Endothelial cell of umbilical vein (primary cell): ENCODE results near the gene NKX6-2. TPM values are rescaled to one million over a fixed set of nuclear protein-coding genes. Genes with fewer than 3 reads are reported as not detected.

ENCODE experiments used
- BruUV-seq: library from RNA; stranded (reverse); fragments of 400-500 nt; replicated peaks from 2 replicates; lab custom pipeline; 2021; lab: Mats Ljungman, UMichigan
- CTCF ChIA-PET: fragments of 300-600, 350-600 bp; sonication (Branson Sonifier 250); formaldehyde crosslinking; loops from one replicate; lab custom pipeline; 2021; ENCODE audit warnings: antibody characterized with exemption, inconsistent platforms; lab: Charles Lee
- POLR2A ChIA-PET: fragments of 300-600, 350-600 bp; sonication (Branson Sonifier 250); formaldehyde crosslinking; loops from one replicate; lab custom pipeline; 2021; ENCODE audit warnings: antibody characterized with exemption, inconsistent platforms; lab: Charles Lee
- DNase-seq: peaks from one replicate; pipeline ENCODE4 v3.0.0-alpha.2; 2011; ENCODE audit warnings: low read depth, low spot score
- FAIRE-seq: peaks from 2 replicates; lab custom pipeline; 2011; peaks lifted over from hg19 to GRCh38; lab: Jason Lieb, UNC
- H2AFZ ChIP-seq: 2 replicates; pipeline ENCODE4 v1.6.0; 2012; ENCODE audit warnings: low read depth, low read length, control low read depth, inconsistent platforms
- H3K27ac ChIP-seq: 2 replicates; pipeline ENCODE4 v1.5.1; 2011; ENCODE audit warnings: low read depth, mild to moderate bottlenecking, control low read depth, low read length, moderate library complexity; ENCODE audit not compliant: insufficient read depth
- H3K27me3 ChIP-seq, 2 experiments: 2 replicates each; pipeline versions ENCODE4 v1.6.0 to v1.6.1; 2011; ENCODE audit warnings: low read length in 2 of 2, mixed read lengths in 1 of 2; ENCODE audit not compliant: control insufficient read depth in 2 of 2, insufficient read depth in 2 of 2
- H3K36me3 ChIP-seq, 2 experiments: 2 replicates in 1 of 2; 3 replicates in 1 of 2; pipeline ENCODE4 v1.5.1; 2011; ENCODE audit warnings: low read length in 2 of 2, mild to moderate bottlenecking in 1 of 2, moderate library complexity in 1 of 2; ENCODE audit not compliant: control insufficient read depth in 2 of 2, insufficient read depth in 2 of 2; ENCODE audit errors: extremely low read depth in 1 of 2
- H3K4me1 ChIP-seq: 3 replicates; pipeline ENCODE4 v1.5.1; 2011; ENCODE audit warnings: mild to moderate bottlenecking, low read length; ENCODE audit not compliant: control insufficient read depth, insufficient read depth; ENCODE audit errors: extremely low read depth
- H3K4me2 ChIP-seq: 2 replicates; pipeline ENCODE4 v1.6.1; 2011; ENCODE audit warnings: low read length, control low read depth, mixed read lengths; ENCODE audit not compliant: insufficient read depth
- H3K4me3 ChIP-seq, 3 experiments: fragments of 200-600 bp in 1 of 3; sonication (generic), shearing (Covaris generic) in 1 of 3; replicated peaks in 1 of 3; 2 replicates each; pipeline ENCODE4 v1.5.1; 2011 to 2016; ENCODE audit warnings: control low read depth in 3 of 3, low read length in 3 of 3, mild to moderate bottlenecking in 2 of 3, inconsistent platforms in 1 of 3, low read depth in 1 of 3, moderate library complexity in 1 of 3; ENCODE audit not compliant: insufficient read depth in 1 of 3
- H3K79me2 ChIP-seq: 2 replicates; pipeline ENCODE4 v1.6.0; 2012; ENCODE audit warnings: low read length, inconsistent platforms; ENCODE audit not compliant: control insufficient read depth, insufficient read depth
- H3K9ac ChIP-seq: replicated peaks from 2 replicates; pipeline ENCODE3; 2011; ENCODE audit warnings: low read length, control low read depth; ENCODE audit not compliant: insufficient read depth; ENCODE audit errors: extremely low read depth
- H3K9me1 ChIP-seq: replicated peaks from 3 replicates; pipeline ENCODE4 v1.6.0; 2011; ENCODE audit warnings: mild to moderate bottlenecking, low read length; ENCODE audit not compliant: control insufficient read depth, insufficient read depth; ENCODE audit errors: extremely low read depth
- H3K9me3 ChIP-seq: replicated peaks from 2 replicates; pipeline ENCODE4 v1.5.1; 2012; ENCODE audit warnings: low read length, inconsistent platforms; ENCODE audit not compliant: control insufficient read depth, insufficient read depth
- H4K20me1 ChIP-seq: replicated peaks from 2 replicates; pipeline ENCODE3; 2011; ENCODE audit warnings: mild to moderate bottlenecking, low read length; ENCODE audit not compliant: control insufficient read depth, insufficient read depth; ENCODE audit errors: extremely low read depth
- EZH2 ChIP-seq: IDR thresholded peaks from 2 replicates; pipeline ENCODE4 v1.6.1; 2012; ENCODE audit warnings: borderline replicate concordance, low read depth, mild to moderate bottlenecking, moderate library complexity, low read length, inconsistent platforms; ENCODE audit not compliant: severe bottlenecking
- FOS ChIP-seq: IDR thresholded peaks from 2 replicates; pipeline ENCODE4 v1.6.1; 2011; ENCODE audit warnings: mild to moderate bottlenecking, low read length, moderate library complexity, borderline replicate concordance; ENCODE audit not compliant: insufficient read depth
- GATA2 ChIP-seq: IDR thresholded peaks from 2 replicates; pipeline ENCODE4 v1.7.0; 2011; ENCODE audit warnings: low read depth, mild to moderate bottlenecking, moderate library complexity, mixed read lengths, low read length; ENCODE audit not compliant: insufficient read length, insufficient read depth
- JUN ChIP-seq: IDR thresholded peaks from 2 replicates; pipeline ENCODE4 v1.6.1; 2011; ENCODE audit warnings: borderline replicate concordance, low read depth; ENCODE audit not compliant: insufficient read length, insufficient read depth
- MAX ChIP-seq: IDR thresholded peaks from 2 replicates; pipeline ENCODE4 v1.6.1; 2011; ENCODE audit not compliant: insufficient read depth, insufficient read length
- MYC ChIP-seq: IDR thresholded peaks from one replicate; pipeline ENCODE4 v1.6.1; 2011; ENCODE audit warnings: mild to moderate bottlenecking, low read depth, low read length
- POLR2A ChIP-seq: IDR thresholded peaks from 2 replicates; pipeline ENCODE4 v1.6.1; 2012; ENCODE audit warnings: low read depth, mild to moderate bottlenecking, control low read depth, low read length
- POLR2AphosphoS5 ChIP-seq: IDR thresholded peaks from 2 replicates; pipeline ENCODE4 v1.6.1; 2012; ENCODE audit warnings: low read depth, mild to moderate bottlenecking, control low read depth, low read length, moderate library complexity; ENCODE audit not compliant: insufficient read depth
- dilution Hi-C: fragments of 300-500 bp; cut with MboI; formaldehyde crosslinking; loops from one replicate; pipeline ENCODE4 v1.15.0; 2019; ENCODE audit warnings: low sequenced_read_pairs; ENCODE audit not compliant: extremely low pct_ligation_motif_present
- intact Hi-C: fragments of 100-400 bp; cut with micrococcal nuclease; formaldehyde crosslinking; loops from one replicate; pipeline ENCODE4 v1.10.0; 2022
- polyA plus RNA-seq, 4 experiments: library from polyadenylated mRNA; depleted of rRNA in 3 of 4; stranded (reverse) in 3 of 4; unstranded in 1 of 4; fragments of >200 nt; gene quantifications; 2 replicates each; pipeline versions ENCODE4 v1.2.1 to v1.2.3, GENCODE V29; 2011 to 2012; ENCODE audit warnings: missing spikeins in 1 of 4
- total RNA-seq: library from RNA; stranded (reverse); gene quantifications from 2 replicates; pipeline ENCODE4 v1.2.3, GENCODE V29; 2021
- TF ChIP-seq, protein P1 (sequence below), 2 donors: IDR thresholded peaks; 1 replicate in 1 of 2; 2 replicates in 1 of 2; pipeline ENCODE4 v1.5.1; 2011; ENCODE audit warnings: low read length in 2 of 2, mild to moderate bottlenecking in 2 of 2, moderate library complexity in 2 of 2, control low read depth in 1 of 2, inconsistent platforms in 1 of 2, low read depth in 1 of 2; ENCODE audit not compliant: insufficient read depth in 1 of 2; ENCODE audit errors: extremely low read depth in 1 of 2

NKX6-2 gene
- total and polyA plus RNA-seq, 2 donors (not counting 3 experiments of a cell fraction or from before 2014, with no cell fraction given): not detected

DNA sequence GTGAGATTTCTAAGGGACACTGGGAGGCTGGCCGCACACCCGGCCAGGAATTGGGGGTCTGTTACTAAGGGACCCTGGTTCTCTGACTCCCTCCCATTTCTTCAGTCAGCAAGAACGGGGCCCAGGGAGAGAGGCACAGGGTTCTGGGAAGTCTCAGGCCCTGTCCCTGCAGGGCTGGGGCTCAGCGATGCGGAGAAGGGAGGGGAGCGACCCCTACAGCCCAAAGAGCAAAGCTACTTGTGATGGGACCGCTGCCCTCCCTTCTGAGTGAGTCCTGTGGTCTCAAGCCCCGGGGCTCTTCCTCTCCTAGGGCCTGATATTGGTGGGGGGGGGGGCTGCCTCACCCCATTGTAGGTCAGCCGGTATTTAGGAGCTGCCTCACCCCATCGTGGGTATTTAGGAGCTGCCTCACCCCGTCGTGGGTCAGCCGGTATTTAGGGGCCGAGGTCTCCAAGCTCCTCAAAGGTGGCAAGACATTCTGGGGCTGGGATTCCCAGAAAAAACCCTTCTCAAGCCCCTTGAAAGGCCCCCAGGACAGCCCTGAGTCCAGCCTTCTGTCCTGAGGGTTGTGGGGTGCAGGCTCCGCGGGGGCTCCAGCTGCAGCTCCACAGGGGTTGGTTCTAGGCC, 16.9 kb upstream of the NKX6-2 start:
- dilution Hi-C loops: no loop called here
- no peak for FAIRE-seq

More for the DNA sequence above, 16.9 kb upstream of the NKX6-2 start:
- H3K9me3 ChIP-seq: no peaks in the 10 kb centered on the region
- no peak for DNase-seq
- H3K27ac ChIP-seq: no peak overlapping the region
- no peaks in the 10 kb centered on the region for H4K20me1 ChIP-seq
- POLR2A ChIA-PET: interaction anchor here (0.6 kb wide), 1 partner anchor 235 kb away, joined by 4 read pairs; no protein-coding TSS in a partner anchor
- no peaks in the 10 kb centered on the region for H3K4me1 ChIP-seq
- H3K27me3 ChIP-seq: no peaks in the 10 kb centered on the region
- H3K9me1 ChIP-seq: no peaks in the 10 kb centered on the region
- no peak overlapping the region for H3K4me2 ChIP-seq
- no peak for TF ChIP-seq MAX
- TF ChIP-seq POLR2AphosphoS5: no peak
- TF ChIP-seq GATA2: no peak
- TF ChIP-seq EZH2: no peak
- TF ChIP-seq, protein P1, sequence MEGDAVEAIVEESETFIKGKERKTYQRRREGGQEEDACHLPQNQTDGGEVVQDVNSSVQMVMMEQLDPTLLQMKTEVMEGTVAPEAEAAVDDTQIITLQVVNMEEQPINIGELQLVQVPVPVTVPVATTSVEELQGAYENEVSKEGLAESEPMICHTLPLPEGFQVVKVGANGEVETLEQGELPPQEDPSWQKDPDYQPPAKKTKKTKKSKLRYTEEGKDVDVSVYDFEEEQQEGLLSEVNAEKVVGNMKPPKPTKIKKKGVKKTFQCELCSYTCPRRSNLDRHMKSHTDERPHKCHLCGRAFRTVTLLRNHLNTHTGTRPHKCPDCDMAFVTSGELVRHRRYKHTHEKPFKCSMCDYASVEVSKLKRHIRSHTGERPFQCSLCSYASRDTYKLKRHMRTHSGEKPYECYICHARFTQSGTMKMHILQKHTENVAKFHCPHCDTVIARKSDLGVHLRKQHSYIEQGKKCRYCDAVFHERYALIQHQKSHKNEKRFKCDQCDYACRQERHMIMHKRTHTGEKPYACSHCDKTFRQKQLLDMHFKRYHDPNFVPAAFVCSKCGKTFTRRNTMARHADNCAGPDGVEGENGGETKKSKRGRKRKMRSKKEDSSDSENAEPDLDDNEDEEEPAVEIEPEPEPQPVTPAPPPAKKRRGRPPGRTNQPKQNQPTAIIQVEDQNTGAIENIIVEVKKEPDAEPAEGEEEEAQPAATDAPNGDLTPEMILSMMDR (IDR thresholded peaks at IDR 0.05; ENCODE audit: extremely low read depth in 1 of 2, insufficient read depth in 1 of 2, low read depth in 1 of 2, low read length in 2 of 2): no peak
- no peak for TF ChIP-seq JUN
- no peak for TF ChIP-seq MYC
- TF ChIP-seq POLR2A: no peak
- TF ChIP-seq FOS: no peak
- no peak overlapping the region for H3K4me3 ChIP-seq
- CTCF ChIA-PET: no interaction called here
- no TSS peak for BruUV-seq
- intact Hi-C loops: no loop called here
- no peak overlapping the region for H3K9ac ChIP-seq
- H2AFZ ChIP-seq: no peak overlapping the region
- no peaks in the 10 kb centered on the region for H3K36me3 ChIP-seq
- H3K79me2 ChIP-seq: no peaks in the 10 kb centered on the region
